ENCODE measurements around the gene SYNGR4. TPM values are rescaled to one million over a fixed set of nuclear protein-coding genes. Genes with fewer than 3 reads are reported as not detected.

Gene SYNGR4
- total RNA-seq, 1 experiment from 2014 or later, result 0.32 TPM

- no peaks in the 10 kb centered on the region for H3K9me3 Mint-ChIP-seq (ENCODE audit: unreplicated experiment)
- Histone ChIP-seq H3K4me1 (no peaks in the 10 kb centered on the region), H3K27me3 (replicated peaks; ENCODE audit: control insufficient read depth, insufficient read depth, low read length) (no peaks in the 10 kb centered on the region), H3K9me3 (no peaks in the 10 kb centered on the region), H3K4me3 (ENCODE audit: low read depth, low read length) (no peak overlapping the region), H3K36me3 (ENCODE audit: control insufficient read depth, insufficient read depth, low read length) (no peaks in the 10 kb centered on the region; the same call in 1 of the 2 replicates)
- ChIA-PET CTCF (interaction anchor here (0.5 to 1.0 kb wide), 2 partner anchors 23 to 992 kb away, joined by 4 to 5 read pairs; partner anchors contain the start of genes DHX34, SYNGR4 and TMEM143), POLR2A (no interaction called here)
- TF ChIP-seq, protein P1, sequence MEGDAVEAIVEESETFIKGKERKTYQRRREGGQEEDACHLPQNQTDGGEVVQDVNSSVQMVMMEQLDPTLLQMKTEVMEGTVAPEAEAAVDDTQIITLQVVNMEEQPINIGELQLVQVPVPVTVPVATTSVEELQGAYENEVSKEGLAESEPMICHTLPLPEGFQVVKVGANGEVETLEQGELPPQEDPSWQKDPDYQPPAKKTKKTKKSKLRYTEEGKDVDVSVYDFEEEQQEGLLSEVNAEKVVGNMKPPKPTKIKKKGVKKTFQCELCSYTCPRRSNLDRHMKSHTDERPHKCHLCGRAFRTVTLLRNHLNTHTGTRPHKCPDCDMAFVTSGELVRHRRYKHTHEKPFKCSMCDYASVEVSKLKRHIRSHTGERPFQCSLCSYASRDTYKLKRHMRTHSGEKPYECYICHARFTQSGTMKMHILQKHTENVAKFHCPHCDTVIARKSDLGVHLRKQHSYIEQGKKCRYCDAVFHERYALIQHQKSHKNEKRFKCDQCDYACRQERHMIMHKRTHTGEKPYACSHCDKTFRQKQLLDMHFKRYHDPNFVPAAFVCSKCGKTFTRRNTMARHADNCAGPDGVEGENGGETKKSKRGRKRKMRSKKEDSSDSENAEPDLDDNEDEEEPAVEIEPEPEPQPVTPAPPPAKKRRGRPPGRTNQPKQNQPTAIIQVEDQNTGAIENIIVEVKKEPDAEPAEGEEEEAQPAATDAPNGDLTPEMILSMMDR (IDR thresholded peaks at IDR 0.05; ENCODE audit: insufficient read depth in 1 of 2, low read depth in 1 of 2, low read length in 1 of 2, severe bottlenecking in 1 of 2, unreplicated experiment in 1 of 2), result no peak
- no peak overlapping the region for H3K4me3 Mint-ChIP-seq (ENCODE audit: unreplicated experiment)
- no peak for DNase-seq
- H3K4me1 Mint-ChIP-seq (ENCODE audit: low read depth, unreplicated experiment), result peaks cover under 1% of the 10 kb centered on the region
- intact Hi-C loops (cut with micrococcal nuclease; ENCODE audit: unreplicated experiment), result no loop called here
- BruUV-seq (replicated peaks), result no TSS peak
- no peaks in the 10 kb centered on the region for H3K36me3 Mint-ChIP-seq (ENCODE audit: insufficient read depth, unreplicated experiment)
- no peak overlapping the region for H3K27ac Mint-ChIP-seq (ENCODE audit: unreplicated experiment)
- no peaks in the 10 kb centered on the region for H3K27me3 Mint-ChIP-seq (ENCODE audit: insufficient read depth, unreplicated experiment)
These were observed 23.2 kb upstream of the SYNGR4 start for GRCh38 chr19:48340995-48341394.

DNA sequence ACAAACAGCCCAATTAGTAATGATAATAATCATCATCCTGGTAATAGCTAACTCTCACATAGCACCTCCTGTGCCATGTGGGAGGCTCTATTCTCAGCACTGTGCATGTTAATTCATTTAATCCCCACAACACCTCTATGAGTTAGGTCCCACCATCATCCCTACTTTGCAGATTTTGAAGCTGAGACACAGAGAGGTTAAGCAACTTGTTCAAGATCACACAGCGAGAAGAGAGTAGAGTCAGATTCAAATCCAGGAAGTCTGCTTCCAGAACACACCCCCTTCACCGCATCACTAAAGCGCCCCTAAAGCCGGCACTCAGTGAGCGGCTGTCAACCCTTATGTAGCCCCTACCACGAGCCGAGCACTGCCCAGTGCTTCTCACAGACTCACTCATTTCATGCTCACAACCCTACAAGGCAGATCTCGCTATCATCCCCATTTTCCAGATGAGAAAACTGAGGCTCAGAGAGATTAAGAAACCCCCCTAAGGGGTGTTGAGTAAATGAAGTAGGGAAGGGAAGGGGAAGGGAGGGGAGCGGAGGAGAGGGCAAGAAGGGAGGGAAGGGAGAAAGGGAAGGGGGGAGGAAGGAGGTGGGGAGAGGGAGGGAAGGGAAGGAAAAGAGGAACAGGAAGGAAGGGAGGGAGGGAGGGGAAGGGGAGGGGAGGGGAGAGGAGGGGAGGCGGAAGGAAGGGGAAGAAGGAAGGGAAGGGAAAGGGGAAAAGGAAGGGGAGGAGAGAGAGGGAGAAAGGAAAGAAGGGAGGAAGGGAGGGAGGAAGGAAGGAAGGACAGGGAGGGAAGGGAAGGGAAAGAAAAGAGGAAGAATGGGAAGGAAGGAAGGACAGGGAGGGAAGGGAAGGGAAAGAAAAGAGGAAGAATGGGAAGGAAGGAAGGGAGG is 22.4 kb upstream of the SYNGR4 start:
- Mint-ChIP-seq H3K4me3 (ENCODE audit: unreplicated experiment) (no peak overlapping the region), H3K27ac (ENCODE audit: unreplicated experiment) (no peak overlapping the region), H3K36me3 (ENCODE audit: insufficient read depth, unreplicated experiment) (no peaks in the 10 kb centered on the region), H3K9me3 (ENCODE audit: unreplicated experiment) (no peaks in the 10 kb centered on the region), H3K4me1 (ENCODE audit: low read depth, unreplicated experiment) (peaks cover 8% of the 10 kb centered on the region), H3K27me3 (ENCODE audit: insufficient read depth, unreplicated experiment) (no peaks in the 10 kb centered on the region)
- no TSS peak for BruUV-seq (replicated peaks)
- H3K27me3 ChIP-seq (replicated peaks; ENCODE audit: control insufficient read depth, insufficient read depth, low read length), result no peaks in the 10 kb centered on the region
- H3K9me3 ChIP-seq, result no peaks in the 10 kb centered on the region
- H3K4me1 ChIP-seq, result no peaks in the 10 kb centered on the region
- intact Hi-C loops (cut with micrococcal nuclease; ENCODE audit: unreplicated experiment), result no loop called here
- TF ChIP-seq, protein P1 (IDR thresholded peaks at IDR 0.05; ENCODE audit: insufficient read depth in 1 of 2, low read depth in 1 of 2, low read length in 1 of 2, severe bottlenecking in 1 of 2, unreplicated experiment in 1 of 2), result no peak
- no peaks in the 10 kb centered on the region; the same call in 1 of the 2 replicates for H3K36me3 ChIP-seq (ENCODE audit: control insufficient read depth, insufficient read depth, low read length)
- POLR2A ChIA-PET, result no interaction called here
- CTCF ChIA-PET, result interaction anchor here (0.5 to 1.0 kb wide), 2 partner anchors 22 to 993 kb away, joined by 4 to 5 read pairs; partner anchors contain the start of genes DHX34, SYNGR4 and TMEM143
- no peak overlapping the region for H3K4me3 ChIP-seq (ENCODE audit: low read depth, low read length)
- no peak for DNase-seq

- no TSS peak for BruUV-seq (replicated peaks)
- Histone ChIP-seq H3K36me3 (ENCODE audit: control insufficient read depth, insufficient read depth, low read length) (no peaks in the 10 kb centered on the region; the same call in 1 of the 2 replicates), H3K27me3 (replicated peaks; ENCODE audit: control insufficient read depth, insufficient read depth, low read length) (no peaks in the 10 kb centered on the region), H3K9me3 (no peaks in the 10 kb centered on the region), H3K4me1 (no peaks in the 10 kb centered on the region), H3K4me3 (ENCODE audit: low read depth, low read length) (no peak overlapping the region)
- POLR2A ChIA-PET, result no interaction called here
- H3K36me3 Mint-ChIP-seq (ENCODE audit: insufficient read depth, unreplicated experiment), result no peaks in the 10 kb centered on the region
- no peak overlapping the region for H3K27ac Mint-ChIP-seq (ENCODE audit: unreplicated experiment)
- peaks cover 10% of the 10 kb centered on the region for H3K4me1 Mint-ChIP-seq (ENCODE audit: low read depth, unreplicated experiment)
- no peaks in the 10 kb centered on the region for H3K27me3 Mint-ChIP-seq (ENCODE audit: insufficient read depth, unreplicated experiment)
- no peak for DNase-seq
- TF ChIP-seq, protein P1 (IDR thresholded peaks at IDR 0.05; ENCODE audit: insufficient read depth in 1 of 2, low read depth in 1 of 2, low read length in 1 of 2, severe bottlenecking in 1 of 2, unreplicated experiment in 1 of 2), result no peak
- intact Hi-C loops (cut with micrococcal nuclease; ENCODE audit: unreplicated experiment), result no loop called here
- CTCF ChIA-PET, result no interaction called here
- H3K9me3 Mint-ChIP-seq (ENCODE audit: unreplicated experiment), result no peaks in the 10 kb centered on the region
- H3K4me3 Mint-ChIP-seq (ENCODE audit: unreplicated experiment), result no peak overlapping the region
These were observed 21.8 kb upstream of the SYNGR4 start for GRCh38 chr19:48342414-48342738.
